Measurements from ENCODE around the gene PRSS23. TPM values are rescaled to one million over a fixed set of nuclear protein-coding genes. Genes with fewer than 3 reads are reported as not detected.

PRSS23 gene
- total RNA-seq (31.4 TPM), polyA plus RNA-seq (ENCODE audit: insufficient read depth in 1 of 8, insufficient read length in 8 of 8, low replicate concordance in 1 of 8) (10 to 100 TPM; 14.5 to 37.5 (median 26.1) TPM)
- long read RNA-seq, donor 1, full-length matches to known transcripts = 7 of 7 reads
- long read RNA-seq, donor 1, partial matches to known transcripts = 0 of 7 reads
- long read RNA-seq, donor 1, other reads (novel, unspliced or antisense) = 0 of 7 reads
- long read RNA-seq, donor 2, full-length matches to known transcripts = 1 of 1 reads
- long read RNA-seq, donor 2, partial matches to known transcripts = 0 of 1 reads
- long read RNA-seq, donor 2, other reads (novel, unspliced or antisense) = 0 of 1 reads
- long read RNA-seq, donor 3, full-length matches to known transcripts = 14 of 57 reads
- long read RNA-seq, donor 3, partial matches to known transcripts = 25 of 57 reads
- long read RNA-seq, donor 3, other reads (novel, unspliced or antisense) = 18 of 57 reads
- long read RNA-seq, donor 4, full-length matches to known transcripts = 5 of 10 reads
- long read RNA-seq, donor 4, partial matches to known transcripts = 0 of 10 reads
- long read RNA-seq, donor 4, other reads (novel, unspliced or antisense) = 5 of 10 reads
- long read RNA-seq, donor 5, full-length matches to known transcripts = 34 of 66 reads
- long read RNA-seq, donor 5, partial matches to known transcripts = 20 of 66 reads
- long read RNA-seq, donor 5, other reads (novel, unspliced or antisense) = 12 of 66 reads
- long read RNA-seq, donor 6, full-length matches to known transcripts = 8 of 8 reads
- long read RNA-seq, donor 6, partial matches to known transcripts = 0 of 8 reads
- long read RNA-seq, donor 6, other reads (novel, unspliced or antisense) = 0 of 8 reads
- long read RNA-seq, donor 7, full-length matches to known transcripts = 19 of 25 reads
- long read RNA-seq, donor 7, partial matches to known transcripts = 6 of 25 reads
- long read RNA-seq, donor 7, other reads (novel, unspliced or antisense) = 0 of 25 reads
- long read RNA-seq, donor 8, full-length matches to known transcripts = 21 of 21 reads
- long read RNA-seq, donor 8, partial matches to known transcripts = 0 of 21 reads
- long read RNA-seq, donor 8, other reads (novel, unspliced or antisense) = 0 of 21 reads
- long read RNA-seq, donor 9, full-length matches to known transcripts = 16 of 24 reads
- long read RNA-seq, donor 9, partial matches to known transcripts = 0 of 24 reads
- long read RNA-seq, donor 9, other reads (novel, unspliced or antisense) = 8 of 24 reads
- long read RNA-seq, donor 10, full-length matches to known transcripts = 26 of 54 reads
- long read RNA-seq, donor 10, partial matches to known transcripts = 12 of 54 reads
- long read RNA-seq, donor 10, other reads (novel, unspliced or antisense) = 16 of 54 reads
- long read RNA-seq, donor 11, full-length matches to known transcripts = 18 of 18 reads
- long read RNA-seq, donor 11, partial matches to known transcripts = 0 of 18 reads
- long read RNA-seq, donor 11, other reads (novel, unspliced or antisense) = 0 of 18 reads

GRCh38 chr11:86800076-86800959 lies at the start of gene PRSS23:
PRSS23 (plus strand) TSS chr11:86800542; CDS start chr11:86807644, 7,102 bp downstream.
- DNase-seq = peak; percentile 78
- peaks cover 16% of the 10 kb centered on the region for H3K4me1 ChIP-seq (ENCODE audit: control insufficient read depth, insufficient read depth, low read length)
- no peaks in the 10 kb centered on the region for H3K9me3 ChIP-seq (replicated peaks; ENCODE audit: control insufficient read depth, low read depth, low read length)
- WGBS (ENCODE audit: insufficient coverage) = under 1% methylated on average over 93 of the region's 97 CpGs
- peak within 1 kb of the TSS; percentile 65 for H3K4me3 ChIP-seq (ENCODE audit: low read length)
- peak within 1 kb of the TSS; percentile 13 for H3K27ac ChIP-seq (ENCODE audit: low read length)
- H3K36me3 ChIP-seq (ENCODE audit: control insufficient read depth, insufficient read depth, low read length) = no peaks in the 10 kb centered on the region
- H3K27me3 ChIP-seq (ENCODE audit: control insufficient read depth, insufficient read depth, low read length) = peaks cover 5% of the 10 kb centered on the region

GRCh38 chr11:86753459-86753858 lies 46.9 kb upstream of the PRSS23 start:
- H3K4me1 ChIP-seq (ENCODE audit: control insufficient read depth, insufficient read depth, low read length) = peaks cover 2% of the 10 kb centered on the region
- no peaks in the 10 kb centered on the region for H3K36me3 ChIP-seq (ENCODE audit: control insufficient read depth, insufficient read depth, low read length)
- no peak overlapping the region for H3K27ac ChIP-seq (ENCODE audit: low read length)
- no peak overlapping the region for H3K4me3 ChIP-seq (ENCODE audit: low read length)
- WGBS (ENCODE audit: insufficient coverage) = 71% methylated on average over 1 of the region's 3 CpGs
- H3K27me3 ChIP-seq (ENCODE audit: control insufficient read depth, insufficient read depth, low read length) = no peaks in the 10 kb centered on the region
- H3K9me3 ChIP-seq (replicated peaks; ENCODE audit: control insufficient read depth, low read depth, low read length) = peaks cover 2% of the 10 kb centered on the region
- DNase-seq = peak; percentile 75

- Histone ChIP-seq H3K27me3 (ENCODE audit: control insufficient read depth, insufficient read depth, low read length) (no peaks in the 10 kb centered on the region), H3K36me3 (ENCODE audit: control insufficient read depth, insufficient read depth, low read length) (no peaks in the 10 kb centered on the region), H3K4me3 (ENCODE audit: low read length) (no peak overlapping the region), H3K4me1 (ENCODE audit: control insufficient read depth, insufficient read depth, low read length) (no peaks in the 10 kb centered on the region), H3K27ac (ENCODE audit: low read length) (no peak overlapping the region), H3K9me3 (replicated peaks; ENCODE audit: control insufficient read depth, low read depth, low read length) (peaks cover 2% of the 10 kb centered on the region)
- DNase-seq = peak; percentile 76
Observed at GRCh38 chr11:86755146-86755545, 45.2 kb upstream of the PRSS23 start.

- Histone ChIP-seq H3K9me3 (replicated peaks; ENCODE audit: control insufficient read depth, low read depth, low read length) (peaks cover 2% of the 10 kb centered on the region), H3K4me1 (ENCODE audit: control insufficient read depth, insufficient read depth, low read length) (no peaks in the 10 kb centered on the region), H3K36me3 (ENCODE audit: control insufficient read depth, insufficient read depth, low read length) (no peaks in the 10 kb centered on the region), H3K27me3 (ENCODE audit: control insufficient read depth, insufficient read depth, low read length) (no peaks in the 10 kb centered on the region), H3K27ac (ENCODE audit: low read length) (no peak overlapping the region), H3K4me3 (ENCODE audit: low read length) (no peak overlapping the region)
- DNase-seq = no peak
- no CpG with 5 or more reads among the region's 1 CpG for WGBS (ENCODE audit: insufficient coverage)
Observed at GRCh38 chr11:86758171-86758570, 42.2 kb upstream of the PRSS23 start.

- no peaks in the 10 kb centered on the region for H3K4me1 ChIP-seq (ENCODE audit: control insufficient read depth, insufficient read depth, low read length)
- no peak overlapping the region for H3K4me3 ChIP-seq (ENCODE audit: low read length)
- H3K9me3 ChIP-seq (replicated peaks; ENCODE audit: control insufficient read depth, low read depth, low read length) = peaks cover 2% of the 10 kb centered on the region
- no peak for DNase-seq
- H3K36me3 ChIP-seq (ENCODE audit: control insufficient read depth, insufficient read depth, low read length) = no peaks in the 10 kb centered on the region
- no peak overlapping the region for H3K27ac ChIP-seq (ENCODE audit: low read length)
- H3K27me3 ChIP-seq (ENCODE audit: control insufficient read depth, insufficient read depth, low read length) = no peaks in the 10 kb centered on the region
- no CpG with 5 or more reads among the region's 1 CpG for WGBS (ENCODE audit: insufficient coverage)
Observed at GRCh38 chr11:86760577-86760976, 39.8 kb upstream of the PRSS23 start.

- Histone ChIP-seq H3K4me1 (ENCODE audit: control insufficient read depth, insufficient read depth, low read length) (no peaks in the 10 kb centered on the region), H3K27me3 (ENCODE audit: control insufficient read depth, insufficient read depth, low read length) (no peaks in the 10 kb centered on the region), H3K27ac (ENCODE audit: low read length) (no peak overlapping the region), H3K36me3 (ENCODE audit: control insufficient read depth, insufficient read depth, low read length) (no peaks in the 10 kb centered on the region), H3K9me3 (replicated peaks; ENCODE audit: control insufficient read depth, low read depth, low read length) (peaks cover 2% of the 10 kb centered on the region), H3K4me3 (ENCODE audit: low read length) (no peak overlapping the region)
- no CpG with 5 or more reads among the region's 2 CpGs for WGBS (ENCODE audit: insufficient coverage)
- DNase-seq = no peak
Observed at GRCh38 chr11:86761978-86762377, 38.4 kb upstream of the PRSS23 start.

GRCh38 chr11:86765203-86765602 lies 35.1 kb upstream of the PRSS23 start:
- H3K27me3 ChIP-seq (ENCODE audit: control insufficient read depth, insufficient read depth, low read length) = no peaks in the 10 kb centered on the region
- no peak overlapping the region for H3K4me3 ChIP-seq (ENCODE audit: low read length)
- no peak overlapping the region for H3K27ac ChIP-seq (ENCODE audit: low read length)
- no peaks in the 10 kb centered on the region for H3K9me3 ChIP-seq (replicated peaks; ENCODE audit: control insufficient read depth, low read depth, low read length)
- WGBS (ENCODE audit: insufficient coverage) = 60% methylated on average over 3 of the region's 4 CpGs
- no peaks in the 10 kb centered on the region for H3K36me3 ChIP-seq (ENCODE audit: control insufficient read depth, insufficient read depth, low read length)
- no peak for DNase-seq
- H3K4me1 ChIP-seq (ENCODE audit: control insufficient read depth, insufficient read depth, low read length) = peaks cover 5% of the 10 kb centered on the region

- H3K4me3 ChIP-seq (ENCODE audit: low read length) = no peak overlapping the region
- 60% methylated on average over 1 of the region's 2 CpGs for WGBS (ENCODE audit: insufficient coverage)
- no peaks in the 10 kb centered on the region for H3K36me3 ChIP-seq (ENCODE audit: control insufficient read depth, insufficient read depth, low read length)
- no peaks in the 10 kb centered on the region for H3K9me3 ChIP-seq (replicated peaks; ENCODE audit: control insufficient read depth, low read depth, low read length)
- no peak overlapping the region for H3K27ac ChIP-seq (ENCODE audit: low read length)
- no peaks in the 10 kb centered on the region for H3K27me3 ChIP-seq (ENCODE audit: control insufficient read depth, insufficient read depth, low read length)
- peaks cover 5% of the 10 kb centered on the region for H3K4me1 ChIP-seq (ENCODE audit: control insufficient read depth, insufficient read depth, low read length)
- no peak for DNase-seq
Observed at GRCh38 chr11:86765878-86766277, 34.5 kb upstream of the PRSS23 start.

- Histone ChIP-seq H3K4me1 (ENCODE audit: control insufficient read depth, insufficient read depth, low read length) (peaks cover 5% of the 10 kb centered on the region), H3K4me3 (ENCODE audit: low read length) (no peak overlapping the region), H3K36me3 (ENCODE audit: control insufficient read depth, insufficient read depth, low read length) (no peaks in the 10 kb centered on the region), H3K27ac (ENCODE audit: low read length) (no peak overlapping the region), H3K27me3 (ENCODE audit: control insufficient read depth, insufficient read depth, low read length) (no peaks in the 10 kb centered on the region), H3K9me3 (replicated peaks; ENCODE audit: control insufficient read depth, low read depth, low read length) (no peaks in the 10 kb centered on the region)
- no peak for DNase-seq
- 17% methylated on average over 2 of the region's 2 CpGs for WGBS (ENCODE audit: insufficient coverage)
Observed at GRCh38 chr11:86769219-86769618, 31.1 kb upstream of the PRSS23 start.

Measured in muscle of leg (tissue), 16 donors.